SKM-1 (cell line): ENCODE results near the gene GGTLC2.
"Not testable (repeated sequence)": the region's sequence is repeated elsewhere in the genome, so short reads cannot be mapped to it uniquely, and the experiment has no call there.

Experiments
- DNase-seq: peaks from one replicate; lab custom pipeline; 2025; ENCODE audit not compliant: unreplicated experiment; lab: John Stamatoyannopoulos, UW

Gene GGTLC2

GRCh38 chr22:22636260-22636659, 8.2 kb upstream of the GGTLC2 start:
- DNase-seq = not testable (repeated sequence)

GRCh38 chr22:22638313-22638712, 6.1 kb upstream of the GGTLC2 start:
- DNase-seq = not testable (repeated sequence)

- DNase-seq = not testable (repeated sequence)
These were observed 2.2 kb upstream of the GGTLC2 start for GRCh38 chr22:22642255-22642654.

GRCh38 chr22:22645969-22646368, 1.6 kb downstream of the GGTLC2 start:
- DNase-seq = not testable (repeated sequence)

GRCh38 chr22:22647952-22648351, 3.5 kb downstream of the GGTLC2 start:
- DNase-seq = not testable (repeated sequence)

- not testable (repeated sequence) for DNase-seq
These were observed 4.6 kb downstream of the GGTLC2 start for GRCh38 chr22:22648863-22649536.

- DNase-seq = not testable (repeated sequence)
These were observed 5.3 kb downstream of the GGTLC2 start for GRCh38 chr22:22649761-22650160.

GRCh38 chr22:22650398-22650797, 6.0 kb downstream of the GGTLC2 start:
- not testable (repeated sequence) for DNase-seq

- not testable (repeated sequence) for DNase-seq
These were observed 6.5 kb downstream of the GGTLC2 start for GRCh38 chr22:22650803-22651515.

- not testable (repeated sequence) for DNase-seq
These were observed 7.2 kb downstream of the GGTLC2 start for GRCh38 chr22:22651593-22651992.

- not testable (repeated sequence) for DNase-seq
These were observed 7.7 kb downstream of the GGTLC2 start for GRCh38 chr22:22652102-22652501.

- not testable (repeated sequence) for DNase-seq
These were observed 8.2 kb downstream of the GGTLC2 start for GRCh38 chr22:22652573-22652972.

GRCh38 chr22:22653677-22654381, 9.4 kb downstream of the GGTLC2 start:
- DNase-seq = not testable (repeated sequence)

- no peak for DNase-seq
These were observed 11.3 kb downstream of the GGTLC2 start for GRCh38 chr22:22655452-22656290.

- DNase-seq = no peak
These were observed 13.3 kb downstream of the GGTLC2 start for GRCh38 chr22:22657712-22658111.

GRCh38 chr22:22661275-22661674, 16.9 kb downstream of the GGTLC2 start:
- DNase-seq = no peak

GRCh38 chr22:22662095-22662494, 17.7 kb downstream of the GGTLC2 start:
- no peak for DNase-seq

- DNase-seq = no peak
These were observed 19.7 kb downstream of the GGTLC2 start for GRCh38 chr22:22663861-22664800.

GRCh38 chr22:22666307-22667091, 22.1 kb downstream of the GGTLC2 start:
- no peak for DNase-seq
